RWPE2 (cell line): Measurements from ENCODE around the gene LACRT.

Experiments used
- ATAC-seq: fragments of 200-7000 bp; cut with Tn5 transposase; 3 replicates; pipeline ENCODE4 v1.9.1; 2021; ENCODE audit warnings: low read depth
- DNase-seq: peaks from one replicate; pipeline ENCODE4 v3.0.0-alpha.2; 2020; ENCODE audit warnings: low spot score
- H3K27ac ChIP-seq: fragments of 450-650 bp; 2 replicates; pipeline ENCODE4 v1.5.1; 2017; ENCODE audit warnings: mild to moderate bottlenecking; ENCODE audit not compliant: poor library complexity, severe bottlenecking
- H3K27me3 ChIP-seq: fragments of 250-450 bp; sonication (Bioruptor Pico); 2 replicates; pipeline ENCODE4 v1.5.1; 2021; ENCODE audit warnings: mild to moderate bottlenecking, moderate library complexity; ENCODE audit not compliant: insufficient read depth, poor library complexity, severe bottlenecking
- H3K36me3 ChIP-seq: fragments of 250-450 bp; sonication (Bioruptor Pico); 2 replicates; pipeline ENCODE4 v1.5.1; 2020; ENCODE audit warnings: low read depth, mild to moderate bottlenecking, moderate library complexity
- H3K4me1 ChIP-seq: fragments of 250-450 bp; sonication (Bioruptor Pico); 2 replicates; pipeline ENCODE4 v1.5.1; 2021; ENCODE audit warnings: mild to moderate bottlenecking, moderate library complexity; ENCODE audit not compliant: insufficient read depth, poor library complexity, severe bottlenecking
- H3K4me3 ChIP-seq: fragments of 250-450 bp; sonication (Bioruptor Pico); 2 replicates; pipeline ENCODE4 v1.5.1; 2021; ENCODE audit warnings: mild to moderate bottlenecking, moderate library complexity; ENCODE audit not compliant: severe bottlenecking
- H3K9me3 ChIP-seq: fragments of 250-450 bp; sonication (Bioruptor Pico); 2 replicates; pipeline ENCODE4 v1.5.1; 2021; ENCODE audit warnings: mild to moderate bottlenecking, moderate library complexity; ENCODE audit not compliant: severe bottlenecking
- TF ChIP-seq, protein P1 (sequence below): fragments of 450-650 bp; IDR thresholded peaks from one replicate; pipeline ENCODE4 v1.5.1; 2017; ENCODE audit warnings: mild to moderate bottlenecking, moderate library complexity; ENCODE audit not compliant: poor library complexity, severe bottlenecking

LACRT gene, protein sequence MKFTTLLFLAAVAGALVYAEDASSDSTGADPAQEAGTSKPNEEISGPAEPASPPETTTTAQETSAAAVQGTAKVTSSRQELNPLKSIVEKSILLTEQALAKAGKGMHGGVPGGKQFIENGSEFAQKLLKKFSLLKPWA

DNA sequence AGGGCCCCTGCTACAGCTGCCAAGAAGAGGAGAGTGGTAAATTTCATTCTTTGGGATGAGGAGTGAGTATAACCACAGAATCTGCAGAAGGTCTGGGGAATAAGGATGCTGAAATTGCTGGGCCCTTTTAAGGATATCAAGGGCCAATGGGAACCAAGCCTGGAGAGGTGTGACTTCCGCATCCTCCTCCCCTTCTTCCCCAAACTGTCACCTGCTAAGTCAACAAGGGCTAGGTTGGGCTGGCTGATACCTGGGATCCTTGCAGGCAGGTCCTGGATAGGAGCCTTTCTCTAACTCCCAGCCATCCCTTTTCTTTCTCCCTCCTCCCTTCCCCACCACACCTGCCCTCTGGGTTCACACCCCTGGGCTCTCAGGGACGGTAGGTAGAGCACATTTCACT, at the start of gene LACRT:
LACRT (minus strand) TSS at position 101 of the 400 bp plus-strand sequence; CDS start at position 47, 54 bp downstream.
- ATAC-seq (no peak), DNase-seq (no peak)
- Histone ChIP-seq H3K4me3 (no peak within 1 kb of the TSS), H3K9me3 (no peaks in the 10 kb centered on the region), H3K4me1 (no peaks in the 10 kb centered on the region), H3K36me3 (no peaks in the 10 kb centered on the region), H3K27ac (no peak within 1 kb of the TSS), H3K27me3 (no peaks in the 10 kb centered on the region)
- TF ChIP-seq, protein P1, sequence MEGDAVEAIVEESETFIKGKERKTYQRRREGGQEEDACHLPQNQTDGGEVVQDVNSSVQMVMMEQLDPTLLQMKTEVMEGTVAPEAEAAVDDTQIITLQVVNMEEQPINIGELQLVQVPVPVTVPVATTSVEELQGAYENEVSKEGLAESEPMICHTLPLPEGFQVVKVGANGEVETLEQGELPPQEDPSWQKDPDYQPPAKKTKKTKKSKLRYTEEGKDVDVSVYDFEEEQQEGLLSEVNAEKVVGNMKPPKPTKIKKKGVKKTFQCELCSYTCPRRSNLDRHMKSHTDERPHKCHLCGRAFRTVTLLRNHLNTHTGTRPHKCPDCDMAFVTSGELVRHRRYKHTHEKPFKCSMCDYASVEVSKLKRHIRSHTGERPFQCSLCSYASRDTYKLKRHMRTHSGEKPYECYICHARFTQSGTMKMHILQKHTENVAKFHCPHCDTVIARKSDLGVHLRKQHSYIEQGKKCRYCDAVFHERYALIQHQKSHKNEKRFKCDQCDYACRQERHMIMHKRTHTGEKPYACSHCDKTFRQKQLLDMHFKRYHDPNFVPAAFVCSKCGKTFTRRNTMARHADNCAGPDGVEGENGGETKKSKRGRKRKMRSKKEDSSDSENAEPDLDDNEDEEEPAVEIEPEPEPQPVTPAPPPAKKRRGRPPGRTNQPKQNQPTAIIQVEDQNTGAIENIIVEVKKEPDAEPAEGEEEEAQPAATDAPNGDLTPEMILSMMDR, result no peak

DNA sequence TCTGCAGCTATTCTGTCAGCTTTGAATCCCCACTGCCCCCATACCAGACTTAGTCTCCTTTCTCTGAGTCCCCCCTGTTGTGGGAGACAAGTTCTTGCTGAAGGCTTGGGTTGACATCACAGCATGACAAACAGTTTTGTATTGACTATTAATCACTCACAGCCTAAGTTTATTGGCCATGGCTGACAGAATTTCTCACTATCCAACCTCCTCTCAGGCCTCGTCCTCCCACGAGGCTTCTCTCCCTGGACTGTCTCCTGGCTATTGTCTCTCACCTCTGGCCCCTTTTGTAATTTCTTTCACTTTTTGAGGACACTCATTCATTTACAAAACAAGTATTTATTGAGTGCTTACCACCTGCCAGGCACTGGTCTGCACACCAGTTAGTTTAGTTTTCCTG, 48.7 kb upstream of the LACRT start:
- Histone ChIP-seq H3K9me3 (no peaks in the 10 kb centered on the region), H3K4me3 (no peak overlapping the region), H3K4me1 (no peaks in the 10 kb centered on the region), H3K36me3 (no peaks in the 10 kb centered on the region), H3K27me3 (no peaks in the 10 kb centered on the region), H3K27ac (no peak overlapping the region)
- no peak for ATAC-seq
- TF ChIP-seq, protein P1, result no peak
- DNase-seq, result no peak

DNA sequence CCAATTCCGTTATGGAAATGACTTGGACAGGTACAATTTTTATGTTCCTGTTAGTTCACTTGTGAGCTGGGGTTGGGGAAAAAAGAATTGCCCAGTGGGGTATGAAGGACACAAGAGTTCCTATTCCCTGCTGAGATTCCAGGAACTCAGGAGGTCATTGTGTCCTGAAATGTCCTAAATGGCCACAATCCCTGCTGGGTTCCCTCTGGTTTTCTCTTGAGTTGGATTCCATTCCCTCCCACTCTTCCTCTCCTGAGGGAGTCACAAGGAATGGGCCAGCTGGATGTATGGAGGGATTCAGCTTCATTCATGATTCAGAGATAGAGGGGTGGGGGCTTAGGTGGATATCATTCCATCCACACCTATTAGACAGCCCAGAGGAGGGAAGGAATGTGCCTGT, 48.0 kb upstream of the LACRT start:
- DNase-seq (no peak), ATAC-seq (no peak)
- TF ChIP-seq, protein P1, result no peak
- H3K4me3 ChIP-seq, result no peak overlapping the region
- no peaks in the 10 kb centered on the region for H3K4me1 ChIP-seq
- no peaks in the 10 kb centered on the region for H3K9me3 ChIP-seq
- no peaks in the 10 kb centered on the region for H3K36me3 ChIP-seq
- no peak overlapping the region for H3K27ac ChIP-seq
- no peaks in the 10 kb centered on the region for H3K27me3 ChIP-seq

DNA sequence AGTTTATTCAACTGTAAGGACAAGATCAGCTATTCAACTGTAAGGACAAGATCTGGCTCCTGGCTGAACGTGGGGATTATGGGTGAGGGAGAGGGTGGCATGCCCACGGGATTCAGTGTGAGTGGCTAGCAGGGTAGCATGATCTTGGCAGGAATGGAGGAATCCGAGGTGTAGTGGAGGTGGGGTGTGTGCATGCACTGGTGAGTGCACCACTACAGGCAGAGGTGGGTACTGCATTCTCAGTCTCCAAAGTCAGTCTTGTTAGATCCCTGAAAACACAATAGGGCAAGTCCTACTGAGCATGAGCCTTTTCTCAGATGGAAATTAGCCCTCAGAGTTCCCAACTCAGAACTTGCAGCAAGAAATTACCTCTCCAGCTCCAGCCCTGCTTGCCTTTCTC, 45.7 kb upstream of the LACRT start:
- Histone ChIP-seq H3K27me3 (no peaks in the 10 kb centered on the region), H3K36me3 (no peaks in the 10 kb centered on the region), H3K9me3 (no peaks in the 10 kb centered on the region), H3K4me3 (no peak overlapping the region), H3K4me1 (no peaks in the 10 kb centered on the region), H3K27ac (no peak overlapping the region)
- TF ChIP-seq, protein P1, result peak; percentile 27
- 0 out of 3 replicates have a peak, but pooled peaks have one; percentile 56 for ATAC-seq
- DNase-seq, result no peak

DNA sequence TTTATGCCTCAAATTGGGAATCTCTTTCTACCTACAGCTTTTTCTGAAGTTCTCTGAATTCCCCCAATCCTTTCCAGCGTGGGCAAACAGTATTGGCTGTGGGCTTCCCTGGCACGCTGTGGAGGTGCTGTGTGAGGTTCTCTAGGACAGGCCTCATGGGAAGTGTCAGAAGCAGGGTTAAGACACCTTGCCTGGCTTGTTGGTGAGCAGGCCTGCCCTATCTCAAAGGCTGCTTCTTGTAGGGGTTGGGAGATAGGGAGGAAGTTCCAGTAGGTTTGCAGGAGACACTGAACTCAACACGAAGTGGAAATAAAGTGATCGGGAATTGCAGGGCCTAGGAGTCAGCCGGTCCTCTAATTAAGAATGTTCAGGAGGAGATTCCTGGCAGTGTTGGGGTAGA, 43.4 kb upstream of the LACRT start:
- DNase-seq, result no peak
- H3K4me1 ChIP-seq, result no peaks in the 10 kb centered on the region
- H3K27me3 ChIP-seq, result peaks cover 6% of the 10 kb centered on the region
- ATAC-seq, result no peak
- H3K9me3 ChIP-seq, result no peaks in the 10 kb centered on the region
- TF ChIP-seq, protein P1, result no peak
- H3K27ac ChIP-seq, result no peak overlapping the region
- no peak overlapping the region for H3K4me3 ChIP-seq
- H3K36me3 ChIP-seq, result no peaks in the 10 kb centered on the region
